ENCODE data around the gene LRRN4. TPM values are rescaled to one million over a fixed set of nuclear protein-coding genes. Genes with fewer than 3 reads are reported as not detected.

The LRRN4 gene
- total and polyA plus RNA-seq, 4 donors, result 0.14 to 0.18 (median 0.16) TPM

DNA sequence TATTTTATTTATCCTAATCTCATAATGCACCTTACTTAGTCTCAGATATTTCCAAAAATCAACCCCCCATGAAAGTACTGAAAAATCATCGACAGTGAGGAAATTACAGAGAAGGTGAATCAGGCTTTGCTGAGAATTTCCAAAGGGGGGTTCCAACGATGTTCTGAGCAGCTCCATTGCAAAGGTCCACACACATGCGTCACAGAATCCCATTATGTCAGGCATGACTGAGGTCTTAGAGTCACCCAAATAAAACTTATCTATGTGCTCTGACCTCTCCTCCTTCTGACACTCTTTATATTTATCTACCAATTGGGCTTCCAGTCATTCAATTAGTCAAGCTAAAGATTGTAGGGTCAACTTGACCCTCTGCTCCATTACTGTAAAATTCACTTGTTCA, 12.7 kb upstream of the LRRN4 start:
- Histone ChIP-seq H3K27me3 (ENCODE audit: control insufficient read depth in 4 of 4, insufficient read depth in 4 of 4, low read length in 3 of 4) (no peaks in the 10 kb centered on the region), H3K27ac (ENCODE audit: low read depth in 1 of 2, low read length in 2 of 2) (no peak overlapping the region), H3K9ac (ENCODE audit: low read depth in 1 of 2, low read length in 2 of 2) (no peak overlapping the region), H3K4me3 (ENCODE audit: low read depth in 1 of 3, low read length in 3 of 3) (no peak overlapping the region), H3K9me3 (ENCODE audit: control insufficient read depth in 4 of 4, low read length in 3 of 4) (no peaks in the 10 kb centered on the region), H3K36me3 (ENCODE audit: control insufficient read depth in 4 of 4, insufficient read depth in 3 of 4, low read depth in 1 of 4, low read length in 3 of 4) (no peaks in the 10 kb centered on the region), H3K4me1 (ENCODE audit: control insufficient read depth in 4 of 4, insufficient read depth in 4 of 4, low read length in 3 of 4) (peaks cover 0 to 18% (median 6%) of the 10 kb centered on the region in 4 donors)
- WGBS, result 93% methylated on average over 3 of the region's 3 CpGs
- TF ChIP-seq GABPA (IDR thresholded peaks at IDR 0.05 in 1 of 2, conservative IDR thresholded peaks at IDR 0.05 in 1 of 2) (no peak), NR2F2 (IDR thresholded peaks at IDR 0.05) (no peak), SP1 (IDR thresholded peaks at IDR 0.05) (no peak), JUND (IDR thresholded peaks at IDR 0.05) (no peak), YY1 (IDR thresholded peaks at IDR 0.05) (no peak), FOXA2 (IDR thresholded peaks at IDR 0.05) (no peak), EGR1 (IDR thresholded peaks at IDR 0.05; ENCODE audit: low read depth in 2 of 2) (no peak), HNF4G (IDR thresholded peaks at IDR 0.05) (no peak), RAD21 (IDR thresholded peaks at IDR 0.05) (no peak), HNF4A (conservative IDR thresholded peaks at IDR 0.05) (no peak)
- TF ChIP-seq, protein P1, sequence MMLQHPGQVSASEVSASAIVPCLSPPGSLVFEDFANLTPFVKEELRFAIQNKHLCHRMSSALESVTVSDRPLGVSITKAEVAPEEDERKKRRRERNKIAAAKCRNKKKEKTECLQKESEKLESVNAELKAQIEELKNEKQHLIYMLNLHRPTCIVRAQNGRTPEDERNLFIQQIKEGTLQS (IDR thresholded peaks at IDR 0.05), result no peak
- TF ChIP-seq, protein P2, sequence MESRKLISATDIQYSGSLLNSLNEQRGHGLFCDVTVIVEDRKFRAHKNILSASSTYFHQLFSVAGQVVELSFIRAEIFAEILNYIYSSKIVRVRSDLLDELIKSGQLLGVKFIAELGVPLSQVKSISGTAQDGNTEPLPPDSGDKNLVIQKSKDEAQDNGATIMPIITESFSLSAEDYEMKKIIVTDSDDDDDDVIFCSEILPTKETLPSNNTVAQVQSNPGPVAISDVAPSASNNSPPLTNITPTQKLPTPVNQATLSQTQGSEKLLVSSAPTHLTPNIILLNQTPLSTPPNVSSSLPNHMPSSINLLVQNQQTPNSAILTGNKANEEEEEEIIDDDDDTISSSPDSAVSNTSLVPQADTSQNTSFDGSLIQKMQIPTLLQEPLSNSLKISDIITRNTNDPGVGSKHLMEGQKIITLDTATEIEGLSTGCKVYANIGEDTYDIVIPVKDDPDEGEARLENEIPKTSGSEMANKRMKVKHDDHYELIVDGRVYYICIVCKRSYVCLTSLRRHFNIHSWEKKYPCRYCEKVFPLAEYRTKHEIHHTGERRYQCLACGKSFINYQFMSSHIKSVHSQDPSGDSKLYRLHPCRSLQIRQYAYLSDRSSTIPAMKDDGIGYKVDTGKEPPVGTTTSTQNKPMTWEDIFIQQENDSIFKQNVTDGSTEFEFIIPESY (IDR thresholded peaks at IDR 0.05), result no peak
- no peak for DNase-seq (ENCODE audit: low spot score)

DNA sequence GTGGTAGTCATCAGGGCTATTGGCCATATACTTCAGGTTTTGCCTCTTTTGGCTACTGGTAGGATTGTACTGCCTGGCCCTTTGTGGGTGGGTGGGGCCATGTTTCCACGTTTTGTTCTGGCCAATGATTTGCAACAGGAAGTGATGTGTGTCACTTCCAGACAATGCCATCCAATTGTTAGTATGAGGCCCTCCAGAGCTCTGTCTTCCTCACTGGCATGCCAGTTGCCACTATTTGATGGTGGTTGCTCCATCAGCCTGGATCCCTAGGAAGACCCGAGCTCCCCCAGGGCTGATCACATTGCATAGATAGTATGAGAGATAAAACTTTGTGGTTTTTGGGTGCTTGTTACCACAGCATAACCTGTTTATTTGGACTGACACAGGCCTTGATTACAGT, 7.7 kb upstream of the LRRN4 start:
- no peak overlapping the region for H3K9ac ChIP-seq (ENCODE audit: low read depth in 1 of 2, low read length in 2 of 2)
- WGBS, result 64% methylated on average over 2 of the region's 2 CpGs
- no peaks in the 10 kb centered on the region for H3K27me3 ChIP-seq (ENCODE audit: control insufficient read depth in 4 of 4, insufficient read depth in 4 of 4, low read length in 3 of 4)
- no peaks in the 10 kb centered on the region for H3K9me3 ChIP-seq (ENCODE audit: control insufficient read depth in 4 of 4, low read length in 3 of 4)
- no peaks in the 10 kb centered on the region for H3K4me1 ChIP-seq (ENCODE audit: control insufficient read depth in 4 of 4, insufficient read depth in 4 of 4, low read length in 3 of 4)
- no peak for DNase-seq (ENCODE audit: low spot score)
- no peak overlapping the region for H3K4me3 ChIP-seq (ENCODE audit: low read depth in 1 of 3, low read length in 3 of 3)
- TF ChIP-seq JUND (IDR thresholded peaks at IDR 0.05) (no peak), YY1 (IDR thresholded peaks at IDR 0.05) (no peak), HNF4G (IDR thresholded peaks at IDR 0.05) (no peak), CTCF (IDR thresholded peaks at IDR 0.05; ENCODE audit: low read depth, low read length, missing input control) (no peak), NR2F2 (IDR thresholded peaks at IDR 0.05) (no peak), SP1 (IDR thresholded peaks at IDR 0.05) (no peak), HNF4A (conservative IDR thresholded peaks at IDR 0.05) (no peak), FOXA1 (IDR thresholded peaks at IDR 0.05) (no peak), RAD21 (IDR thresholded peaks at IDR 0.05) (no peak), FOXA2 (IDR thresholded peaks at IDR 0.05) (no peak)
- TF ChIP-seq, protein P3, sequence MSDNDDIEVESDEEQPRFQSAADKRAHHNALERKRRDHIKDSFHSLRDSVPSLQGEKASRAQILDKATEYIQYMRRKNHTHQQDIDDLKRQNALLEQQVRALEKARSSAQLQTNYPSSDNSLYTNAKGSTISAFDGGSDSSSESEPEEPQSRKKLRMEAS (IDR thresholded peaks at IDR 0.05), result no peak
- H3K36me3 ChIP-seq (ENCODE audit: control insufficient read depth in 4 of 4, insufficient read depth in 3 of 4, low read depth in 1 of 4, low read length in 3 of 4), result no peaks in the 10 kb centered on the region
- no peak overlapping the region for H3K27ac ChIP-seq (ENCODE audit: low read depth in 1 of 2, low read length in 2 of 2)

DNA sequence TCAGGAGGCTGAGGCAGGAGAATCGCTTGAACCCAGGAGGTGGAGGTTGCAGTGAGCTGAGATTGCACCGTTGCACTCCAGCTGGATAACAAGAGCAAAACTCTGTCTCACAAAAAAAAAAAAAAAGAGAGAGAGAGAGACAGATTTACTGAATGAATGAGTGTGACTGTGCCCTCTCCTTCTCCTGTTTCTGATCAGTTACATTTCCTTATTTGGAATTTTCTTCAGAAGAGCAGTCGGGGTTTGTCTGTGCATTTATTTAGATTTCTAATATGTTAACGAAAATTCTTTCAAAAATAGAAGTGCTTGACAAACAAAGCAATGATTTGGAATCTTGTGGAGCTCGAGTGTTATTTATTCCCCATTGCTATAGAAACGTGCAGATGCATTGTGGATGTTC, 6.4 kb upstream of the LRRN4 start:
- no peaks in the 10 kb centered on the region for H3K9me3 ChIP-seq (ENCODE audit: control insufficient read depth in 4 of 4, low read length in 3 of 4)
- TF ChIP-seq JUND (IDR thresholded peaks at IDR 0.05), result no peak
- TF ChIP-seq EGR1 (IDR thresholded peaks at IDR 0.05; ENCODE audit: low read depth in 2 of 2), result no peak
- TF ChIP-seq, protein P1 (IDR thresholded peaks at IDR 0.05), result no peak
- no peak for TF ChIP-seq FOXA2 (IDR thresholded peaks at IDR 0.05)
- no peak for TF ChIP-seq SP1 (IDR thresholded peaks at IDR 0.05)
- TF ChIP-seq TAF1 (conservative IDR thresholded peaks at IDR 0.05), result no peak
- TF ChIP-seq GABPA (IDR thresholded peaks at IDR 0.05 in 1 of 2, conservative IDR thresholded peaks at IDR 0.05 in 1 of 2), result no peak
- H3K36me3 ChIP-seq (ENCODE audit: control insufficient read depth in 4 of 4, insufficient read depth in 3 of 4, low read depth in 1 of 4, low read length in 3 of 4), result no peaks in the 10 kb centered on the region
- DNase-seq (ENCODE audit: low spot score), result no peak
- 77% methylated on average over 6 of the region's 6 CpGs for WGBS
- H3K27me3 ChIP-seq (ENCODE audit: control insufficient read depth in 4 of 4, insufficient read depth in 4 of 4, low read length in 3 of 4), result no peaks in the 10 kb centered on the region
- no peak overlapping the region for H3K9ac ChIP-seq (ENCODE audit: low read depth in 1 of 2, low read length in 2 of 2)
- H3K4me3 ChIP-seq (ENCODE audit: low read depth in 1 of 3, low read length in 3 of 3), result no peak overlapping the region
- peaks cover 3 to 12% (median 8%) of the 10 kb centered on the region in 4 donors for H3K4me1 ChIP-seq (ENCODE audit: control insufficient read depth in 4 of 4, insufficient read depth in 4 of 4, low read length in 3 of 4)
- H3K27ac ChIP-seq (ENCODE audit: low read depth in 1 of 2, low read length in 2 of 2), result no peak overlapping the region

All from liver (tissue), 9 donors.